ENCODE measurements around the gene ATP6AP2.

DNA sequence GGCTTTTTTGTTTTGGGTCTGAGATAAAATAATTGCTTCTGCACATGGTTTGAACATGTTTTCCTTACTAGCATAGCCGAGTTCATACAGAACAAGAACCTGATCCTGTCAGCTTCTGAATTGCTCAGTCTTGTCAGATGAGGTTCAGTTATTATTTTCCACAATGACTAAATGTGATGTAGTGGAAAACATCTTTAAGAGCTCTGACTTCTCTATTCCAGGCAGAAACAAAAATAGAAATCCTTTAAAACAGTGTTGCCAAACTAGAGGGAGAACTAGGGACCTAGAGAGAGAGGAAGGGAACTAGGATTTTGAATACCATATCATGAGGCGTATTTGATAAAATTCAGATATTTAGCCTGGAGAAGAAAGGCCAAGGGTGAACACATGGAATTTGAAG lies 2.0 kb downstream of the ATP6AP2 start:
- TF ChIP-seq, protein P1, sequence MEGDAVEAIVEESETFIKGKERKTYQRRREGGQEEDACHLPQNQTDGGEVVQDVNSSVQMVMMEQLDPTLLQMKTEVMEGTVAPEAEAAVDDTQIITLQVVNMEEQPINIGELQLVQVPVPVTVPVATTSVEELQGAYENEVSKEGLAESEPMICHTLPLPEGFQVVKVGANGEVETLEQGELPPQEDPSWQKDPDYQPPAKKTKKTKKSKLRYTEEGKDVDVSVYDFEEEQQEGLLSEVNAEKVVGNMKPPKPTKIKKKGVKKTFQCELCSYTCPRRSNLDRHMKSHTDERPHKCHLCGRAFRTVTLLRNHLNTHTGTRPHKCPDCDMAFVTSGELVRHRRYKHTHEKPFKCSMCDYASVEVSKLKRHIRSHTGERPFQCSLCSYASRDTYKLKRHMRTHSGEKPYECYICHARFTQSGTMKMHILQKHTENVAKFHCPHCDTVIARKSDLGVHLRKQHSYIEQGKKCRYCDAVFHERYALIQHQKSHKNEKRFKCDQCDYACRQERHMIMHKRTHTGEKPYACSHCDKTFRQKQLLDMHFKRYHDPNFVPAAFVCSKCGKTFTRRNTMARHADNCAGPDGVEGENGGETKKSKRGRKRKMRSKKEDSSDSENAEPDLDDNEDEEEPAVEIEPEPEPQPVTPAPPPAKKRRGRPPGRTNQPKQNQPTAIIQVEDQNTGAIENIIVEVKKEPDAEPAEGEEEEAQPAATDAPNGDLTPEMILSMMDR (conservative IDR thresholded peaks at IDR 0.05; ENCODE audit: low read depth, low read length) = no peak
- TF ChIP-seq EZH2 (IDR thresholded peaks at IDR 0.05; ENCODE audit: borderline replicate concordance, low read depth, low read length, poor library complexity, severe bottlenecking) = no peak

All from A673 (cell line).